ENCODE data around the gene CSPG5. TPM values are rescaled to one million over a fixed set of nuclear protein-coding genes. Genes with fewer than 3 reads are reported as not detected.
A peak's percentile ranks its signal among the peaks of the same experiment; 100 is the strongest.

Gene CSPG5
- total RNA-seq, 2 donors from 2014 or later = 0.16 to 1.2 TPM

DNA sequence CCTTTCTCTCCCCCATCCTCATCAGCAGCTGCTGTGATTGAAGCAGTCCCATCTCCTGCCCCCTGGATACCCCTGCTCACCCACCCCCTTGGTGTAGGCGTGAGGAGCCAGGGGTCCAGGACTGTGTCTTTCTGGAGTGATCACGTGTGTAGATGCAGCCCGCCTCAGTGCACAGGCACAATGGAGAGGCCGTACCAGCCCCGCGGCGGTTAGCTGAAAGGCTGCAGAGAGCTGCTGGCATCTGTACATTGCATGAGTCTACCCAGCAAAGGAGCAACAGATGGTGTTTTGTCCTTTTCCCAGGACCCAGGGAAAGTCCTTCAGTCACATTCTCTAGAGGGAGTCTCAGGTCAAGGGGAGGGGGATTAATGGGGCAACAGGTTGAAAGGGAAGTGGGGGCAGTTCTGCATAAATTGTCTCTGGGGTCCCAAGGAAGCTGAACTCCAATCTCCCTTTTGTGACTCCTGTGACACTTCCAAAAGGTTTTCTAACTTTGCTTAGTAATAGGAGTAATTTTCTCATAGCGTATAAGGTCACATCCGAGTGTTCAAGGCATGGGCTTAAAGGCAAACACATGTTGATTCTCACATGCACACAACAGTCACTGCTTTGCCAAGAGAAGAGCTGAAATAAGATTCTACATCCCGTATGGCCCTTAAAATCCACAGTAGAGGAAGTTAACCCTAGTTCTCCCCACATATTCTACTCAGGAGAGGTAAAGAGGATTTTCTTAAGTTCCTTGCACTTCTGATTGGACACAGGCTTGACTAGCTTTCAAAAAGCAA lies 7.1 kb downstream of the CSPG5 start:
- H3K27ac Mint-ChIP-seq = no peak overlapping the region
- no peak for DNase-seq (ENCODE audit: low spot score in 2 of 2)
- no peaks in the 10 kb centered on the region for H3K9me3 Mint-ChIP-seq
- H3K36me3 Mint-ChIP-seq = no peaks in the 10 kb centered on the region
- ATAC-seq = no peak

DNA sequence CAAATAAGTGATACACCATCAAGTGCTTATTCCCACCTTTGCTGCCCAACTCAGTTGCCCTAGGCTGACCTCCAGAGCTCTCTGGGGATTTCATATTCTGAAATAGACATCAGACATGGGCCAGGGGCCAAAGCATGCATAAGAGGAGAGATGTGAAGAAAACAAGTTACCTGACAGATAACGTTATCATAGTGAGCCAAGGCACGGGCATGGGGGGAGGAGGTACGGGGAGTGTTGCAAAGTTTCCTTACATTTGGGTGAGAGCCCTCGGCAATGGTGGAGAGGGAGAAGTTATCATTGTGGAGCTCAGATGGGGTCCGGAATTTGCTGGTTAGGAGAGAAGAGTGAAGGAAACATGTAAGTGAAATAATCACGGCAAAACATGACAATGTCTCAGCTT lies 9.8 kb downstream of the CSPG5 start:
- Mint-ChIP-seq H3K27ac (no peak overlapping the region), H3K9me3 (no peaks in the 10 kb centered on the region), H3K36me3 (no peaks in the 10 kb centered on the region)
- DNase-seq (ENCODE audit: low spot score in 2 of 2) (no peak), ATAC-seq (no peak)

DNA sequence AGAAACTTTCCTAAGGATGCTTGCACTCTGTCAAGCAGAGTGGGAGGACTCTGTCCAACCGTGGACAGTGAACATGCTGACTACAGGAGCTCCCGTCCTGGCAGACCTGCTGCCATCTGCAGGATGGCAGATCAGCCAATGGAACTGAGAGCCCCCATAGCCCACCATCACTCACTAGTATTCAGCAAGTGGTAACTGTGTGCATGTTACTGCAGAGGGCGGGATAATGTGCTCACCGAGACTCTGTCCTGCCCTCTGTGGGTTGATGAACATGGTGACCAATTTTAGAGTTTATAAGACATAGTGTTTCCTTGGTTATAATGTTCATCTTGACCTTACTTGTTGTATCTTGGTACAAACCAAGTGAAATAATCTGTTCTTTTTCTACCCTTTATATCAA lies 11.5 kb downstream of the CSPG5 start:
- no peaks in the 10 kb centered on the region for H3K9me3 Mint-ChIP-seq
- no peak for DNase-seq (ENCODE audit: low spot score in 2 of 2)
- H3K27ac Mint-ChIP-seq = no peak overlapping the region
- no peak for ATAC-seq
- no peaks in the 10 kb centered on the region for H3K36me3 Mint-ChIP-seq

DNA sequence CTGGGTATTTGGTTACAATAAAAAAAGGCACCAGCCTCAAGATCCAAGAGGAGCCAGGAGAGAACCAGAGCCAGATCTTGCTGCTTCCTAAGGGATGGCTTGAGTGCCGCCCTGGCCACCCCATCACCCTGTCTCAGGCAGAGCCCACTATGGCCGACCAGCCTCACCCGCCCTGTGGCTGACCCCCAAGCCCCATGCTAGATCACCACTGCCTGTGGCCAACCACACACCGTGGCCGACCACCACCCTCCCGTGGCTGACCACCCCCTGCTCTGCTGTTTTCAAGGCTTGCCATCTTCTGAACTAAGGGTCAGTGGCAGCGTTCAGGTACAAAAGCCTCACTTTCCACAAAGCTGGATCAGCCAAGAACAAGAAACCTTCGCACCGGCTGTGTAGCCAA lies 12.0 kb downstream of the CSPG5 start:
- Mint-ChIP-seq H3K9me3 (no peaks in the 10 kb centered on the region), H3K27ac (peak overlapping the region in 1 of 2 donors; percentile 9), H3K36me3 (no peaks in the 10 kb centered on the region)
- ATAC-seq (no peak), DNase-seq (ENCODE audit: low spot score in 2 of 2) (no peak)

DNA sequence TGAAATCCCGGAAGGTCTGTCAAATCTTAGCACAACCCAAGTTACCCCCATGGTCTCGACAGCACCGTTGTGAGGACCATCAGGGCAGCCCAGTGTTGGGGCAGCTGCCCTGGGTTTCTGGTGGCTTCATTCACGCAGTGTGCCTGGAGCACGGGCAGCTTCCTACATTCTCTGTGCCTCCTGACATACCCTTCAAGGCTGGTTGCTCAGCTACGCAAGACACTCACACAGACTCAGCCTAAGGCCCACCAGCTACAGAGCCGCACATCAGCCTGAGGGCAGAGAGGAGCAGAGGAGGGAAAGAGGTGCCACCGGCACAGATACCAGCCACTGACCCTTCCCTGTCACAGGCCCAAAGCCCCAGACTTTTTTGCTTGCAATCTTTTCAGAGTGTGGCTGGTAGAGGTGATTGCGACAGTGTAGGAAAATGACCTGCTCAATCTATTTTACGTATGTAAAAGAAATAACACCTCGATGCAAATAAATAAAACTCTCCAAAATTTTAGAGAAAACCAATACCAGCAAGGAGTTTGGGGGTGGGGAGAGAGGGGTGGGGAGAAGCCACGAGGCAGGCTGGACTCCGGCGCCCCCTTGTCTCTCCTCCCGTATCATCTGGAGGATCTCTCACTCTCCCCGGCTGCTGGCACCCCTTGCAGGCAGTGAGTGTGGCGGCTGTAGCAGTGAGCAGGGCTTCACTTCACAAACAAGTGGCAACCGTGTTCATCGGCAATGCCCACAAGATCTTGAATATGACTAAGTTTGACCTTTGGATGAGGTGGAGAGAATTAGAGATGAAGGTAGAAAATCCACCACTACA lies 12.7 kb downstream of the CSPG5 start:
- Mint-ChIP-seq H3K9me3 (no peaks in the 10 kb centered on the region), H3K36me3 (no peaks in the 10 kb centered on the region), H3K27ac (no peak overlapping the region)
- DNase-seq (ENCODE audit: low spot score in 2 of 2) (no peak), ATAC-seq (no peak)

DNA sequence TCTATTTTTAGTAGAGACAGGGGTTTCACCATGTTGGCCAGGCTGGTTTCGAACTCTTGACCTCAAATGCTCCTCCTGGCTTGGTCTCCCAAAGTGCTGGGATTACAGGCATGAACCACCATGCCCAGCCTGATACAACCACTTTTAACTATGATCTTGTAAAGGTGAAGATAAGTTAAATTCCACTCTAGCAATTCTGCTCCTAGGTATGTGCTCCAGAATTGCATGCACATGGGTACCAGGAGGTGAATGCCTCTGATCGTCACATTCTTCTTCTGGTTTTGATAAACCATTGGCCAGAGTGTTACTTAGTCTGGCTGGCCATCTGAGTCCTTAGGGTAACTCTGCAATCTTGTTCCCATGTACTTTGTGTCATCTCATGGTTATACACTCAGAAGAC lies 22.3 kb downstream of the CSPG5 start:
- no peak for ATAC-seq

DNA sequence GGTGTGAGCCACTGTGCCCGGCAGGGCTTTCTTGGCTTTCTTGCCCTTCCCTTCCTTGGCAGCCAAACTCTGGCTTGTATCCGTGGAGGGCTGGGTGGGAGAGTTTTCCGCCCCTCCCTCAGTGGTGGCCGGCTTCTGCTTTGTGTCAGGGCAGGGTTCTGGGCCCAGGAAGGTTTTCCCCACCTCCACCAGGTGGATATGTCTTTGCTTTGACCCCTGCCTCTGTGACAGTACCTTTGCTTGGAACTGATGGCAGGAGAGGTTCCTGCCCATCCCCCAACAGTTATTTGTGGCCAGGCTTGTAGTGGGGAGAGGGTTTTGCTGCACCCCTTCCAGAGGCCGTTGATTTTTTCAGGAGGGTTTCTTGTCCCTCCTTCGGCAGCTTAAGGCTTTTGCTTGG lies 24.3 kb downstream of the CSPG5 start:
- H3K36me3 Mint-ChIP-seq = no peaks in the 10 kb centered on the region
- H3K9me3 Mint-ChIP-seq = peaks cover 0 to 3% of the 10 kb centered on the region in 2 donors
- ATAC-seq (no peak), DNase-seq (ENCODE audit: low spot score in 2 of 2) (no peak)
- H3K27ac Mint-ChIP-seq = no peak overlapping the region

More for the DNA sequence above, 22.3 kb downstream of the CSPG5 start:
- Mint-ChIP-seq H3K36me3 (no peaks in the 10 kb centered on the region), H3K27ac (no peak overlapping the region), H3K9me3 (peaks cover 0 to 3% of the 10 kb centered on the region in 2 donors)
- no peak for DNase-seq (ENCODE audit: low spot score in 2 of 2)

DNA sequence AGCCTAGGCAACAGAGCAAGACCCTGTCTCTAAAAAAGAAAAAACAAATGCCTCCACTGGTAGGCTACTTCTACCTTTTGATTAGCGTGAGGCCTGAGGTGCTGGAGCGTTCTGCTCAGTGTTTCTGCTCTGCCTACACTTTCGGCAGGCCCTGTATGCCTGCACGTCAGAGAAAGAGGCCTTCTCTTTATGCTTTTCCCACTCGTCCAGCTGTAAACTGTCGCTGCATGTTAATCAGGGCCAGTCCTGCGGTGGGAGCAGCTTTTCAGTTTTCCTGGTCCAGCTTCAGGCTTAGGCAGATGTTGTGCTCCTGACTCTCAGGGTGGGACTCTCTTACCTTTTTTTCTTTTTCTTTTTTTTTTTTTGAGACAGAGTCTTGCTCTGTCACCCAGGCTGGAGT lies 25.3 kb downstream of the CSPG5 start:
- DNase-seq (ENCODE audit: low spot score in 2 of 2) = no peak
- ATAC-seq = no peak
- Mint-ChIP-seq H3K27ac (no peak overlapping the region), H3K36me3 (no peaks in the 10 kb centered on the region), H3K9me3 (peaks cover 0 to 3% of the 10 kb centered on the region in 2 donors)

DNA sequence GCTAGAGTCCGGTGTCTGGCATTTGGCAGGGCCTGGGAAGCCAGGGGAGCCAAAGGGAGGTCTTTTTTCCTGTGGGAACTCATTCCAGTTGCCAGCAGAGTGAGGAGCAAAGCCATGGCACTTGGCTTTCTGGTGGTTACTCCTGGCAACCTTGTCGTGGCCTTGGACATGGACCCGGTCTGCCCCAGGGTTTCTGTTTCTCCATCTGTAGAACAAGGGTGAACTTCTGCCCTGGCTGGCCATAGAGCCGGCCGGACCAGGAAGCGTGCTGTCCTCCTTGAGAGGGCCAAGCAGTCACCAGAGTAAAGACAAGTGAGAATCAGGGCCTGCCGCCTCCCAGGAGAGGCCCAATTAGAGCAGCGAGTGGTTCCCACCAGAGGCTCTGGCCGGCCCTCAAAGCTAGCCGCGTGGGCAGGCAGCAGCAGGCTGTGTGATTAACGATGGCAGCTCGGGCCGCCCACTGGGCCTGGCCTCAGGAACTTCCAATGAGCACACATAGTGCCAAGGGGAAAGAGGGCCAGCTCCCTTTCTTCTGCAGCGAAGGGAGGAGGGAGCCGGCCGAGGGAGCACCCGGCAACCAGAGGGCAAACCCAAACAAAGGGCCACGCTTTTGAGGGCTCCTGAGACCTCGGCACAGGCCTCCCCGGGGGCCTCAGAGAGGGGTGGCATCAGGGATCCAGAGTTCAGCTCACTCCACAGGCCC lies 36.0 kb downstream of the CSPG5 start:
- no peak for ATAC-seq
- H3K27ac Mint-ChIP-seq = no peak overlapping the region

DNA sequence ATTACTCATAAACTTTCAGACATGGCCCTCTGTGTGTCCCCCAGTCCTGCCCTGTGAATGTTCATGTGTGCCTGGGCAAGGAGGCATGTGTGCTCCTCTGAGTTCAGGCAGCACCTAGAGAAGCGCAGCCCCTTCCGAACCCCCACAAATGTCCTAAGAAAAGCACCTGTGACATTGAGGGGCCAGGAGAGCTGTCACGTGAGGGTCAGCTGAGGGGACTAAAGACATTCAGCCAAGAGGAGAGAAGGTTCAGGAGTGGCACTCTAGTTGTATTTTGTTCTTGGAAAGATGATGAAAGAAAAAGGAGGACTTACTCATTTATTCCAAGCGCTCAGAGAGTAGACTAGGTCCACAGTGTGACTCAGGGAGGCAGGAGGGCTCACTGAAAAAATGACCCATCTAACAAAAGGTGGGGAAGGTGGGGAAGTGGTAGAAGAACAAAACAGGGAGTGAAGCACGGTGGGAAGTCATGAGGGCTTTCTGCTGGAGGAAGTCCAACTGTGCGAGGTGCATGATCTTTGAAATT lies 37.0 kb downstream of the CSPG5 start:
- Mint-ChIP-seq H3K36me3 (no peaks in the 10 kb centered on the region), H3K9me3 (no peaks in the 10 kb centered on the region), H3K27ac (no peak overlapping the region)
- no peak for DNase-seq (ENCODE audit: low spot score in 2 of 2)
- ATAC-seq = no peak

More for the DNA sequence above, 36.0 kb downstream of the CSPG5 start:
- Mint-ChIP-seq H3K9me3 (no peaks in the 10 kb centered on the region), H3K36me3 (no peaks in the 10 kb centered on the region)
- DNase-seq (ENCODE audit: low spot score in 2 of 2) = no peak

DNA sequence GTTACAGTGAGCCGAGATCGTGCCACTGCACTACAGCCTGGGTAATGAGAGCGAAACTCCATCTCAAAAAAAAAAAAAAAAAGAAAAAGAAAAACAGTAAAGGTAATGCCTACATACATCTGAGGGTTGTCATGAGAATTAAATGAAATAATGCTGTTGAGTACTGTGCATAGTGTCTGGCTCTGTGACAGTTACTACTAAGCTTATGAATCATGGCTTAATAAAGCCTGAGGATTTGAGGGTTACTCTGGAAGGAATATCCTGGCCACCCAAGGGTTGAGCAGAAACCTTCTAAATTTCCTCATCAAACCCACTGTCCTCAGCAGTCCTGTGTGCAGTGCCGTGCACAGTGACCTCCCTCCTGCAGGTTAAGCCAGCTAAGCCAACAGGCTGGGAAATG lies 38.4 kb downstream of the CSPG5 start:
- Mint-ChIP-seq H3K9me3 (no peaks in the 10 kb centered on the region), H3K36me3 (no peaks in the 10 kb centered on the region), H3K27ac (no peak overlapping the region)
- no peak for ATAC-seq
- no peak for DNase-seq (ENCODE audit: low spot score in 2 of 2)

DNA sequence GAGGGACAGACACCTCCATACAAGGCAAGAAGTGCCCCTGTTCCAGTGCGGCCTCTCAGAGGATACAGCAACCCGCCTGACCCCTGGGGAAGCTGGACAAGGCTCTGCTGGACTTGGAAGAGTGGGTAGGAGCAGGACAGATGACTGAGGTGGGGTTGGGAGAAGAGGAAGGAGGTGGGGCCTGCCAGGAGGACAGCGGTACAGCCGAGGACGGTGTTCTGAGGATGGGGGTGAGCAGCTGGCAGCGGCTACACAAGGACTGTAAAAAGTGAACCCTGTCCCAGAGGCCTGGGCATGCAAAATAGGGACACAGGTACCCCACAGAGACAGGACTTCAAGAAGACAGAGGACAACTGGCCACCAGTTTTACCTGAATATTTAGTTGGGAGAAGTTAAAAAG lies 41.7 kb downstream of the CSPG5 start:
- H3K9me3 Mint-ChIP-seq = no peaks in the 10 kb centered on the region
- H3K27ac Mint-ChIP-seq = no peak overlapping the region
- H3K36me3 Mint-ChIP-seq = no peaks in the 10 kb centered on the region
- DNase-seq (ENCODE audit: low spot score in 2 of 2) (no peak), ATAC-seq (no peak)

DNA sequence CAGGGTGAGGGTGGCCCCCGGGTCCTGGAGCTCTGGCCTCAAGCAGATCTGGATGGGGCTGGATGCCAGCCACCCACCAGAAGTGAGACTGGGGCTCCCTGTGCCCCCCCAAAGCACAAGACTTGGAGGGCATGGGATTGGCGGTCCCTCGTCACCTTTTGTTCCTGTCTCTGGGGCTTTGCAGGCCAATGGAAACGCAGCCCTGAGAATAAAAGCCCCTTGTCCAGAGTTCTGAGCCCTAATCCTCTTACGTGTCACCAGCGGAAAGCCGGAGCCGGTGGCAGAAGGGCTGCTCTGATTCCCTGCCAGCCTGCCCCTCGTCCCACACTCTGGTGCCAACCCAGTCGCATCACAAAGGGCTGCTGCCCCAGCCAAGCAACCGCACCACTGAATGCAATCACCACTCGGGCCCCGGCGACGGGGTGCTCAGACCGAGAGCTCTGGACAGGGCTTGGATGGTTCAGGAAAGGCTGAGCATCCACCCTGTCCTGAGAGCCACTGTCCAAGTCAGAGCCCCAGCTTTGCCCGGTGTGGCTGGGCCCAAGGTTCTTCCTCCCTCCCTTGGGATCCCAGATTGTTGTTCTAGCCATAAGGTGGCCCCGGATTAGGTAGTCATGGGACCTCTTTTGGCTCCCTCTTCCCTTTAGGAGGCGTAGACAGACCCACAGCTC lies 42.3 kb downstream of the CSPG5 start:
- no peaks in the 10 kb centered on the region for H3K9me3 Mint-ChIP-seq
- no peak for DNase-seq (ENCODE audit: low spot score in 2 of 2)
- ATAC-seq = no peak
- no peaks in the 10 kb centered on the region for H3K36me3 Mint-ChIP-seq
- H3K27ac Mint-ChIP-seq = no peak overlapping the region

DNA sequence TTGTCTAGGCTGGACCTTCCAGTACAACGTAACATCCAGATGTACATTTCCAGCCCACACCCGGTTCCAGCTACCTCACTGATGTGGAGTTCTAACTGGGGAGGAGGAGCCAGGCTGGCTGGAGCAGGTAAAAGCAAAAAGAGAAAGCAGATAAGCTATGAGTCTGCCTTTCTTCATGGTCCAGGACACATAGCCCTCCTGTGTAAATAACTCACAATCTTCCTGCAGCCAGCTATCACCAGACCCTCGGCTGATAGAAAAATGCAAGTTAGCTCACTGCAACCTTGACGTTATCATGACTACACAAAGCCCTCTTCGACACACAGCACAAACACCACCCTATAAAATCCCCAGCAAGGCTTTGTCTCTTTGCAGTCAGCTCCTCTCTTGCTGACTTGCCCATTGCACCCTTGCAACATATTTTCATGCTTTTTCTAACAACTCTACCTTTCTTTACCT lies 44.6 kb downstream of the CSPG5 start:
- no peak for DNase-seq (ENCODE audit: low spot score in 2 of 2)
- H3K36me3 Mint-ChIP-seq = no peaks in the 10 kb centered on the region
- H3K9me3 Mint-ChIP-seq = no peaks in the 10 kb centered on the region
- ATAC-seq = no peak
- no peak overlapping the region for H3K27ac Mint-ChIP-seq

DNA sequence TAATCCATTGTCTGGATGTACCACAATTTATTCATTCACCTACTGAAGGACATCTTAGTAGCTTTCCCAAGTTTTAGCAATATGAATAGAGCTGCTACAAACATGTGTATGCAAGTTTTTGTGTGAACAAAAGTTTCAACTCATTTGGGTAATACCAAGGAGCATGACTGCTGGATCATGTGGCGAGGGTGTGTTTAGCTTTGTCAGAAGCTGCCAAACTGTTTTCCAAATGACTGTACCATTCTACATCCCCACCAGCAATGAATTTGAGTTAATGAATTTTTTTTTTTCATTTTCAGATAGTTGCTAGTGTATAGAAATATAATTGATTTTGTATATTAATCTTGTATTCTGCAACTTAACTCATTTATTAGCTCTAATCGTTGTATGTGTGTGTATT lies 45.2 kb downstream of the CSPG5 start:
- no peak overlapping the region for H3K27ac Mint-ChIP-seq
- H3K9me3 Mint-ChIP-seq = no peaks in the 10 kb centered on the region
- ATAC-seq (peak in 1 of 2 donors; percentile 78), DNase-seq (ENCODE audit: low spot score in 2 of 2) (no peak)
- no peaks in the 10 kb centered on the region for H3K36me3 Mint-ChIP-seq

DNA sequence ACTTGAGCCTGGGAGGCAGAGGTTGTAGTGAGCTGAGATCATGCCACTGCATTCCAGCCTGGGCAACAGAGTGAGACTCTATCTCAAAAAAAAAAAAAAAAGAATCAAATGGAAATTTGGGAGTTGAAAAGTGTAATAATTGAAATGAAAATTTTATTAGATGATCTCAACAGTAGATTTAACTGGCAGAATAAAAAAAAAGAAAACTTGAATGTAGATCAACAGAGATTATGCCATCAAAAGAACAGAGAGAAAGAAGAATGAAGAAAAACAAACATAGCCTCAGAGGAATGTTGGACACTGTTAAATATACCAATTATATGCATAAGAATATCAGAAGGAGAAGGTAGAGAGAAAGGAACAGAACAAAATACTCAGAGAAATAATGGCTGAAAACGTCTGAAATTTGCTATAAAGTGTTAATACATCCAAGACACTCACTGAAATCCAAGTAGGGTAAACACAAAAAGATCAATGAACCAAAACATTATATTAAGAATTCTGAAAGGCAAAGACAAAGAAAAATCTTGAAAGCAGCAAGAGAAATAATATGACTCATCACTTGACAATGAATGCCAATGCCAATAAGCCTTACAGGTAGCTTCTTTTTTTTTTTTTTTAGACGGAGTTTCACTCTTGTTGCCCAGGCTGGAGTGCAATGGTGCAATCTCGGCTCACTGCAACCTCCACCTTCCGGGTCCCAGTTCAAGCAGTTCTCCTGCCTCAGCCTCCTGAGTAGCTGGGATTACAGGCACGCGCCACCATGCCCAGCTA lies 50.5 kb downstream of the CSPG5 start:
- Mint-ChIP-seq H3K36me3 (peaks cover 0 to 6% of the 10 kb centered on the region in 2 donors), H3K27ac (no peak overlapping the region), H3K9me3 (peaks cover 5% of the 10 kb centered on the region in 2 donors)
- DNase-seq (ENCODE audit: low spot score in 2 of 2) (no peak), ATAC-seq (no peak)

Measured in activated naive CD4-positive, alpha-beta T cell treated with anti-CD3 and anti-CD28 coated beads, Interleukin-2, amount 50 U/mL, for 72 hours (primary cell).